KOPT-K1 (cell line): Measurements from ENCODE around the gene HOXB9.

ENCODE experiments used
- H3K27ac ChIP-seq: fragments of 200-600 bp; sonication (generic); 2 replicates; pipeline ENCODE4 v1.5.1; 2016; ENCODE audit warnings: antibody characterized with exemption, mild to moderate bottlenecking, low read depth, low read length; ENCODE audit not compliant: poor library complexity, severe bottlenecking
- H3K36me3 ChIP-seq: fragments of 200-600 bp; sonication (generic); 2 replicates; pipeline ENCODE4 v1.5.1; 2017; ENCODE audit warnings: antibody characterized with exemption, mild to moderate bottlenecking, low read length, moderate library complexity; ENCODE audit not compliant: insufficient read depth
- H3K9me3 ChIP-seq: fragments of 200-600 bp; sonication (generic); 2 replicates; pipeline ENCODE4 v1.5.1; 2017; ENCODE audit warnings: antibody characterized with exemption, low read length, mild to moderate bottlenecking; ENCODE audit not compliant: insufficient read depth, poor library complexity, severe bottlenecking

Gene HOXB9

DNA sequence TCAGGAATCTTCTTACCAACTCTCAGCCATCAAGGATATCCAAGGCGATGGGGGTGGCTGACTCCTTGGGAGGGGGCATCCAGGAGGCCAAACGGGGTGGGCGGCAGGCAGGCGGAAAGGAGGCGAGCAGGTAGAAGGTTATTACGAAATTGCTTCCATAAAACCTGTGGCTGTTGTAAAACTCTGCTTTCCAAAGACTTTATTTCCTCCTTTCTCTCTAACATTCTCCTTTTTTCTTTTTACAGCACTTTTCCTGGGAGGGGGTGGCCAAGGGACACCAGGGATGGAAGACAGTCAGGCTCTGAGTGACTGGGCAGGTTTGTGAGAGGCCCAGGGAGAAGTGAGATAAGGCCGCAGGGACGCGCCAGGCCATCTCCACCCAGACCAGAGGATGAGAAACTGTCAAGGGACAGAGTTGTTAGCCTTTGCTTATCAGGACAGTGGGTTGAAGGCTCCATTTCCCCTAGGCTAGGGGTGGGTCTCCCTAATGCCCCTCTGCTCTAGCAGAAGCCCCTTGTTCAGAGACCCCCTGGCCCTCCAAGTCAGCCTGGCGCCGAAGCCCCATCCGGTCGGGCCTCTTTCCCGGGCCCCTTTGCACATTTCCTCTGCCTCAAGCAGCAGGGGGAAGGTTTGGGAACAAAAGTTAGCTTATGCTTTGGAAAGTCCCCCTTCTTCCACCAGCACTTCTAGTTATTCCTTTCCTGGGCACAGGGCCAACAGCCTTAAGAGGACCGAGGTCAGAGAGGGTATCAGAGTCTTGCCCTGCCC lies 5.0 kb upstream of the HOXB9 start:
- Histone ChIP-seq H3K9me3 (no peaks in the 10 kb centered on the region), H3K36me3 (no peaks in the 10 kb centered on the region), H3K27ac (no peak overlapping the region)

DNA sequence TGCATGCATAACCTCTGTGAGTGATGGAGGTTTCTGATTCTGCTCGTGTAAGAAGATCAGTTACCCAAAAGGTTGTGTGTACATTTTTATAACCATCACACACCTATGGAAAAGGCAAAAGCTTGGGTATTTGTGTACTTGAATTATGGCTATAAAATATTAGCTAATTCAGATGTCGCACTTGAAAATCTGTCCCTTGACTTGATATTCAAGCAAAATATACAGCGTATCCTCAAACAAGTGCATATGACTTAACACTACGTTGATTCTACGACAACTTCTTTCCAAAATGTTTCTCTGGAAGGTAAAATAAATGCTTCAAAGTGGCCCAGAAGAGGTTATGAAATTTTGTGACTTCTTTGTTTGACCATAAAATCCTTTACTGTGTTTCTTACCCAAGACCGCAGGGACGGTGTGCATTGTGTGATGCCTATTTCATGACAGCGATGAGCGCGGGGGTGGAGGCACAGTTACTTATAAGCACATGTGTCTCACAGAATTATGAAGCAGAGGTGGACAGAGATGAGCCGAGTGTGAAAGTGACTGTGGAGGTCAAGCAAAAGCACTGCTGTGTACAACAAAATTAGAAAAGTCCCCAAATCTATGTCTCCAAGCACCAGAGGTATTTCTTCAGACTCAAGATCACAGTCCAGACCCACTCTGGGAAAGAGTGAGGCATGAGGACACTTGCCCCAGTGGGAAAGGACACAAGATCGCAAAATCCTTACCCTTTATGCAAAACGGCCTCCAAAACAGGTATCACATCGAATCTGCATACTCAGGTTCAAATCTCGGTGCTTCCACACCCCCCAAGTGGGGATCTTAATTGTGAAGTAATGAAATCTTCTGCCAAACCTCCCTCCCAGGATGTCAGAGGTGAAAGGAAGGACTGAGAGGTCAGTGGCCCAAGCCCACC lies 4.1 kb upstream of the HOXB9 start:
- no peak overlapping the region for H3K27ac ChIP-seq
- H3K9me3 ChIP-seq = no peaks in the 10 kb centered on the region

DNA sequence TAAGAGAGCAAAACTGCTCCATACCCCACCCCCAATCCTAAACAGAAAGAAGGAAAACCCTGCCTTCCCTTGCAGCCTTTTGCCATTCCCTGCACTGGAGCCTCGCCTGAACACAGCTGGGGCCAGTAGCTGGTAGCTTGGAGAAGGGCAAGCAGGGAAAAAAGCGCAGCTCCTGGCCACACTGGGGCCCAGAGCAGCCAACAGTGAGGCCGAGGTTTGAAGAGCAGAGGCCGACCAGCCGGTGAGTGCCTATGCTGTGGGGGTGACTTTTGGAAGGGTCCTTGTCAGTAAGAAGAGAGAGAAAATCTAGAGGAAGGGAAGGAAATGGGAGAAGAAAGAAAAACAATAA lies 3.2 kb upstream of the HOXB9 start:
- Histone ChIP-seq H3K9me3 (no peaks in the 10 kb centered on the region), H3K27ac (no peak overlapping the region), H3K36me3 (no peaks in the 10 kb centered on the region)

More for the DNA sequence above, 4.1 kb upstream of the HOXB9 start:
- no peaks in the 10 kb centered on the region for H3K36me3 ChIP-seq

DNA sequence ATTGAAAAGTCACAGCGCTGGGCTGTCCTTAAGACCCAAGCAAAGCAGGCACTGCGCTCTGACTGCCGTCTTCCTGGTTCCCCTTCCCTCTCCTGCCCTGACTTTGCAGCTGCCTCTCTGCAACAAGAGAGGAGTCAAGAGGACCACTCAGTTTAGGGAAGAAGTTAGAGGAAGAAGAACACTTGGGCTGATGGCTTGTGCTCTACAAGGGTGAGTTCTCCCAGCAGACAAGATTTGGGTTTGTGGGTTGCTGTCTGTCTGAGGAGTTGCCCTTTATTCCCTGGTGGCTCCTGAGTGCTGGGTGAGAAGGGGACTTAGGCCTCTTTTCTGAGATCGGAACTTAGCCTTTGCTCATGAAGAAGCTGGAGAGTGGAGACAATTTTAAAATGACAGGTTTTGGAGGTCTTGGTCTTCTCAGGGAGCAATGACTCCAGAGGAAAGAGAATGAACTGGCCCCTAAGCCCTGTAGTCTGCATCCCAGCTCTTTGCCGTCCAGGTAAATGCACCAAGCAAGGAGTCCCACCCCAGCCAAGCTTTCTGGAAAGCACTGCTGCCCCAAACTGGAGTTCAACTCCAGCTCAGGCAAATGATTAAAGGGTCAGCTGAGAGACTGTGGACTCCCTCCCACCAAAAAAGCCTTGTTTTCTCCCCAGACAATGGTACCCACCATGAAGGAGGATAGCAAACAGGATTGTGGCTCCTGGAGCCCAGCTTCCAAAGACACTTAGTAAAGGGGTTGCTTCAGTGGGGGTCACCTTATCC lies 2.7 kb upstream of the HOXB9 start:
- H3K9me3 ChIP-seq = no peaks in the 10 kb centered on the region
- H3K36me3 ChIP-seq = no peaks in the 10 kb centered on the region
- no peak overlapping the region for H3K27ac ChIP-seq

DNA sequence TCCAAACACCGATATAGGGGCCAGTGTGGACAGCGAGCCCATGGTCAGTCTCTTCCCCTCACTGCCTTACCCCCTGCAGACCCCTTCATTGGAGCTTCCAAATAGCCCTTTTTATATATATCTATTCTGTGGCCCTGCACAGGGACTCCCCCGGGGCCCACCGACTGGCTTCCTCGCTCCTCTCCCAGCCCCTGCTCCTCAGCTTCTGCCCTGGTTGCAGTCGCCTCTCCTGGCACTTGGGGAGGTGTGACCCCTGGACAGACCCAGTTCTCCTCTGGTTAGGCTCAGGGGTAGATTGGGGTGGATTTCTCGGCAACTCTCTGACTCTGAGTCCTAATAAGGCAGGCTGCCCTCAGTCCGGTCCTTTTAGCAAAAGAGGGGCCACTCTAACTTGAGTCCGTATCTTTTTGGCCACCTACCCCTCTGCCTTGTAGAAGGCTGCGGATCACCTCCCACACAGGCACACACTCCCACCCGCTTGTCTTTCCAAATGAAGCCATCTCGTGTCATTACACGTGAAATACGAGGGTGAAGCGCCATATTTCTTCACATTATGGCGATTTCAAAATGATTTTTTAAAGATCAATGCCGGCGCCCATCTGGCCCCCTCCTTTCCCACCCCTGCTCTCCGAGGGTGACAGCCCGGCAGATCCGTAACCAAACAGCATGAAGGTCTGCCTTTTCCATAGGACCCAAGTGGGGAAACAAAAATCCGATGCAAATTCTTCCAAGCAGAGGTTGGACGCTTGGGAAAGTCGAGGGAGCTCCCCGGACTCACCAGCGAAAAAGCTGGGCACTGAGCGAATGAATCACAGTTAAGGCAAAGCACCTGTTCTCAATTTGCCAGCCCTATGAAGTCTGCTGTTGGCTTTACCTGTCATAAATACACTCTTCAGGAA lies 1.7 kb upstream of the HOXB9 start:
- H3K27ac ChIP-seq = no peak overlapping the region
- no peaks in the 10 kb centered on the region for H3K9me3 ChIP-seq
- H3K36me3 ChIP-seq = no peaks in the 10 kb centered on the region

DNA sequence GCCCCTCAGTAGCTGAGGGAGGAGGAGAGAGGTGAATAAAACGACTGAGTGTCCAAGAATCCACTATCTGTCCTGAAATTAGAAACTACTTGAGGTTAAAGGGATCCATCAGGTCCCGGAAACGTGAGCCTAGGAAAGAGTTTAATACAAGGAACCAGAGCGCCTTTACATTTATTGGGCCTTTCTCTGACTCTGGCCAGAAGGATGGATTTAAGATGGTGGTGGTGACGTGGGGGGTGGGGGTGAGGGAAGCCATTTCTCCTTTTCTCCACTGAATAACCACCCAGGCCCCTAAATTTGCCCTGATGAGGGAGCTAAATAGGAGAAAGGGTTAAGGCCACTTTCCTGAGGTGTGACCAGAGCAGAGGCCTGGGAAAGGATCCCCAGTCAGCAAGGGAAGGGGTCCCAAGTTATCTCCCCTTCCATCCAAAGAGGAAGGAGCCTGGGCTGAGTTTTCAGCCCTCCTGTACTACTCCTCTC lies 1.0 kb upstream of the HOXB9 start:
- H3K27ac ChIP-seq = no peak overlapping the region
- no peaks in the 10 kb centered on the region for H3K36me3 ChIP-seq
- H3K9me3 ChIP-seq = no peaks in the 10 kb centered on the region

DNA sequence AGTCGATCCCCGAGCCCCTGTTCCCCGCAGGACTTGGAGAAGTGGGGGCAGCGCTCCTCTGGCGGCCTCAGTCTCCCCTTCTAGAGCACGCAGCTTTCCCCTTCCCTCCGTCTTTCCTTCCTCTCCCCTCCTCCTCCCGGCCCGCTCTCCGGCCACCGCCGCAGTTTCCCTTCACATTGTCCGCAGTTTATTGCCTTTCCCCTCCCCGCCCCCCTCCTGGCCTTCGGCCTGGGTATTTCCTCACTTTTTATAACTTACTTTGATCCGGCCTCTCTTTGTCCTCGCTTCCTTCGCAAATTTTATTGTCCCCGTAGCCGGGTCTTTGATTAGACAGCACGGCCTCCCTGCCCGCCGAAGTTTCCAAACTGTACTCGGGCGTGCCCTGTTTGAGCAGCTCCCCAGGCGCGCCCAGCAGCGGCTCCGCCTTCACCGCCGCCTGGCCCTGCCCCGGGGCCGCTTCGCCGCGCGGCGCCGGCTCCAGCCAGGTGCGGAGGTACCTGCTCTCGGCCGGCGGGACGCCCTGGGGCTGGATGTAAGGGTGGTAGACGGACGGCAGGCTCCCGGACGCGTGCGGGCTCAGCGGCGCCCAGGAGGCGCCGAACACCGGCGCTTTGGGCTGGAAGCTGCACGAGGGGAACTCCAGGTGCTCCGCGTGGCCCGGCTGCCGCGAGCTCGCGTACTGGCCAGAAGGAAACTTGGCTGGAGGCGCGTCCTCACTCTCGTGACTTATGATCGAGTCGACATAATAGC lies 488 bp downstream of the HOXB9 start:
- no peak overlapping the region for H3K27ac ChIP-seq
- no peaks in the 10 kb centered on the region for H3K9me3 ChIP-seq
- no peaks in the 10 kb centered on the region for H3K36me3 ChIP-seq

DNA sequence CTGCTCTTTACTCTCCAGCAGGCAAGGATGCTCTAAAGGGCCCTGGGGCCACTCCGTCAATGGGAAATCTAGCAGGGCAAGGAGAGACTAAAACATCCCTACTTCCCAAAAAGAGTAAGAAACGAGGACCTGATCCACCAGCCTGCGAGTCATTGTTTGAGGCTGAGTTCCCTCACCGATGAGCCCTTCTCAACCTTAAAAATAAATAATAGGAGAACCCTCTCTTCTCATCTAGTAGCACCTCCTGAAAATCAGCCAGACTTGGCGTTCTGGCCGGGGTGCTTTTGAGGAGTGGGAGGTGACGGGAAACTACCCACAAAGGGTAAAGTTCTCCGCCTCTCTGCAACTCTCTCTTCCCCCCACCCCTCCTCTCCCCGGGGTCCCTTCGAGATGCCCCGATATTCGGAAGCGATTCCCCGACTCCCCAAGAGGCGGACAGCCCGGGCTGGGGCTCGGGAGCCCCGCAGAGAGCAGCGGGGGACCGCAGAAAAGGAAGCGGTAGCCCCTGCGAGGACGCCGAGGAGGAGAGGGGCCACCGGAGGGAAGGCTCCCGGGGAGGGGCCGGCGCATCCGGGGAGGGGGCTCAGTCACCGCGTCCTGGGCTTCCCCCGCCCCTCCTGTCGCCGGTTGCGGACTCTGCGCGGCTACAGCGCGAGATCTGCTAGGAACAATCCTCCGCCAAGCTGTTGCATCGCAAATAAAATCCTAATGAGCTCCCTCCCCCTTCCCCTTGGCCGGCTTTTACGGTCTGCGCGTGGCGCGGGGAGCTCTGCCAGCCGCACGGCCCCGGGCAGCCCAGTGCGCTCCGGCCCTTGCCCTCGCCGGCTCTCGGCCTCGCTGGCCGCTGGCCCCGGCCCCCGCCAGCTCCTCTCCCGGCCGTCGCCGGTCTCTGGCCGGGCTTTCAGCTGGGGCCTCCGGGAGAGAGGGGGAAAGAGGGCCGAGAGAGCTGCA lies 1.3 kb downstream of the HOXB9 start:
- H3K27ac ChIP-seq = no peak overlapping the region
- H3K9me3 ChIP-seq = no peaks in the 10 kb centered on the region
- H3K36me3 ChIP-seq = no peaks in the 10 kb centered on the region

DNA sequence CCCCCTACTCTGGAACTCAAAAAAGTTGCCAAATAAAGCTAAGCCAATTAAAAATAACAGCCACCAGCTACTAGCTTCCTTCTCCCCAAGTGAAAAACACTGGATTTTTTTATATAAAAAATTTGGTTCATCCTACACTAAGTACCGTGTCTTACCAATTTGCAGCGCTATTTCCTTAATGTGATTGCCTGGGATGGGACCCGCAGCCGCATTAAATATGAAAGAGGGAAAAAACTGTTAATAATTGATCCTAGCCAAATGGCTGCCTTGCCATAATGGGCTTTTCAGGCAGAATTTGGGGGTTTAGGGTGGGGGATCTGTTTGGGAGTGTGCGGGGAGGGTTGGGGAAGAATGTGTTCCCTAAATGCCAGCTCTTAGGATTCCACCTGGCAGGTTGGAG lies 2.0 kb downstream of the HOXB9 start:
- H3K36me3 ChIP-seq = no peaks in the 10 kb centered on the region
- H3K9me3 ChIP-seq = no peaks in the 10 kb centered on the region
- H3K27ac ChIP-seq = no peak overlapping the region

DNA sequence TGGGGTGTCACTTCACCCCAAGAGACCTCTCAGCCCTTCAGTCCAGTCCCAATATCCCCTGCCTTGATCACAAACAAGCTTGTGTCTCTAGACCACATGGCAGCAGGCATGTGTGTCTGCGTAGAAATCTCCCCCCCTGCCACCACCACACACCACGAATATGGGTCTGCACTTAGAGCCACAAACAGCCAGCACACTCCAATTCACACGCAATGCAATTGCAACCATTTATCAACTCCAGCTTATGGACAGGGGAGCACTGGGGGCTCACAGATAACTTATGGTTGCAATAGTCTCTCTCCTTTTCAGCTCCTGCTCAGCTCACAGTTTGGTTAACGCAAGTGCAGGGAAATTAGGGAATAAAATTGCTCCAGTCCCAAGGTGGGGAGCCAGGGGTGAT lies 2.6 kb downstream of the HOXB9 start:
- Histone ChIP-seq H3K9me3 (no peaks in the 10 kb centered on the region), H3K27ac (no peak overlapping the region), H3K36me3 (no peaks in the 10 kb centered on the region)

DNA sequence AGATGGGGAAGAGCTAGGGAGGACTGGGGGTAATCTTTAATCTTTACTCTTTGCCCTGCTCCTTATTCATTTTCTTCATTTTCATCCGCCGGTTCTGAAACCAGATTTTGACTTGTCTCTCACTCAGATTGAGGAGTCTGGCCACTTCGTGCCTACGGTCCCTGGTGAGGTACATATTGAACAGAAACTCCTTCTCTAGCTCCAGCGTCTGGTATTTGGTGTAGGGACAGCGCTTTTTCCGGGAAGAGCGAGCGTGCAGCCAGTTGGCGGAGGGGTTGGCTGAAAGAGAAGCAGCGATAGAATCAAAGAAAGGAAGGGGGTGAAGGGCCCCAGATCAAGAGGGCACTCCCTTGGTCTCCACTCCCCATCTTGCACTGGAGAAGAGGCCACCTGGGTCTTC lies 3.3 kb downstream of the HOXB9 start:
- Histone ChIP-seq H3K9me3 (no peaks in the 10 kb centered on the region), H3K27ac (no peak overlapping the region), H3K36me3 (no peaks in the 10 kb centered on the region)

DNA sequence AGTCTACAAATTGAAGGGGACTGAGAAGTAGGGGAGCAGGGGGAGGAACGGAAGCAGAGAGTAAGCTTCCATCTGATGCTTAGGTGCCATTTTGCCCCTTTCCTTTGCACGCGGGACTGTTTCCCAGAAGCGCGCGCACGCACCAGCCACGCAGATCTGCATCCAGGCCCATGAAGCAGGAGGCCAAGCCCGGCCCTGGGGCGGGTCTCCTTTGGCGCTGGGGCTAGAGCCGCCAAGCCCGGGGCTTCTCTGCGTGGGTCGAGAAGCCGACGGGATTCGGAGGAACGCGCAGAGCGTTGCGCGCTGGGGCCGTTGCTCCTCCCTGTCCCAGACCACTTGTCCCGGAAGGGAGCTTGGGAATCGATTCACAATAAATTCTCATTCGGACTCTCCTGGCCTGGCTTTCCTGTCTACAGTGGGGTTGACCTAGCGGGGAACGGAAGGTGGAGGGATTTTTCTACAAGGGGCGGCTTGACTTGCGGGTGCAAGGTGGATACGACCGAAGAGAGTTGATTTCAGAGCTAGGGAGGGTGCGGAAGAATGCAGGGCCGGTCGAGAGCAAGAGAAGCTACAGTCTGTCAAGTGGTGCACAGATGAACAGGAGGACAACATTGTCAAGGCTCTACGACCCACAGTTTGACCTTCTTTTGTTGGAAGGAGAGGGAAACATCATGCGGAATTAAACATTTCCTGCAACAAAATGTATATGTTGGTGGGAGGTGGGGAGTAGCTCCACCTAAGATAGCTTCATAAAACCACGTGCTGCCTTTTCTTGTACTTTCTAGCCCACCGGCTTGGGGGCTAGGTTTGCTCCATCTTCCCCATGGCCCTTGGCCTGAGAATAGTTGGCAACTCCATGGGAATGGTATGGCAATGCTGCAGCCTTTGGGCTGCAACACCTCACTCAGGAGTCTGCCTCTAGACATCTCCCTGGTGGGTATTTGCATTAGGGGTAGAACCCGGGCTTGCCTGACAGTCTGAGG lies 4.5 kb downstream of the HOXB9 start:
- H3K27ac ChIP-seq = no peak overlapping the region
- H3K36me3 ChIP-seq = no peaks in the 10 kb centered on the region
- no peaks in the 10 kb centered on the region for H3K9me3 ChIP-seq
